ENCODE measurements around the gene SF3A1.

The SF3A1 gene

DNA sequence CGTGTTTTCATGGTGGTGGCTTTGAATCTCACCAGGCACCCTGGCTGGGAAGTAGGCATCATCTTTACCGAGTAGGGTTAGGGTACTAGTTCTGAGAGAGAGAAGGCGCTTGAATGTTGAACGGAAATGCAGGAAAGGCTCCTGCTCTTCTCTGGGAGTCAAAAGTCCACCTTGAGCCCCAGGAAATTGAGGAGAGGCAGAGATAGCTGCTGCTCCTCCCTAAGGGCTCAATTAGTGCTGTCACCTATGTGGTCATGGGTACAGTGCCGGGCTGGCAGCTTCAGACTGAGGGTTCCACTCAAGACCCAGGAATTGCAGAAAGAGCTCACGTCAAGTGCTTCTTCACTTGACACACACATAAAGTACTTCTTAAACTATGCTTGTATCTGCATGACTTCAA lies 1.8 kb upstream of the SF3A1 start:
- no peak overlapping the region for H3K27ac Mint-ChIP-seq
- H3K4me3 Mint-ChIP-seq, result peak overlapping the region; percentile 96
- TF ChIP-seq, protein P1, sequence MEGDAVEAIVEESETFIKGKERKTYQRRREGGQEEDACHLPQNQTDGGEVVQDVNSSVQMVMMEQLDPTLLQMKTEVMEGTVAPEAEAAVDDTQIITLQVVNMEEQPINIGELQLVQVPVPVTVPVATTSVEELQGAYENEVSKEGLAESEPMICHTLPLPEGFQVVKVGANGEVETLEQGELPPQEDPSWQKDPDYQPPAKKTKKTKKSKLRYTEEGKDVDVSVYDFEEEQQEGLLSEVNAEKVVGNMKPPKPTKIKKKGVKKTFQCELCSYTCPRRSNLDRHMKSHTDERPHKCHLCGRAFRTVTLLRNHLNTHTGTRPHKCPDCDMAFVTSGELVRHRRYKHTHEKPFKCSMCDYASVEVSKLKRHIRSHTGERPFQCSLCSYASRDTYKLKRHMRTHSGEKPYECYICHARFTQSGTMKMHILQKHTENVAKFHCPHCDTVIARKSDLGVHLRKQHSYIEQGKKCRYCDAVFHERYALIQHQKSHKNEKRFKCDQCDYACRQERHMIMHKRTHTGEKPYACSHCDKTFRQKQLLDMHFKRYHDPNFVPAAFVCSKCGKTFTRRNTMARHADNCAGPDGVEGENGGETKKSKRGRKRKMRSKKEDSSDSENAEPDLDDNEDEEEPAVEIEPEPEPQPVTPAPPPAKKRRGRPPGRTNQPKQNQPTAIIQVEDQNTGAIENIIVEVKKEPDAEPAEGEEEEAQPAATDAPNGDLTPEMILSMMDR (IDR thresholded peaks at IDR 0.05), result no peak
- H3K4me1 Mint-ChIP-seq, result peaks cover 42% of the 10 kb centered on the region
- peaks cover 11% of the 10 kb centered on the region for H3K36me3 Mint-ChIP-seq (ENCODE audit: low read depth)
- no peaks in the 10 kb centered on the region for H3K9me3 Mint-ChIP-seq
- no peak for DNase-seq
- H3K27me3 Mint-ChIP-seq (ENCODE audit: low read depth, poor library complexity), result peaks cover 3% of the 10 kb centered on the region

DNA sequence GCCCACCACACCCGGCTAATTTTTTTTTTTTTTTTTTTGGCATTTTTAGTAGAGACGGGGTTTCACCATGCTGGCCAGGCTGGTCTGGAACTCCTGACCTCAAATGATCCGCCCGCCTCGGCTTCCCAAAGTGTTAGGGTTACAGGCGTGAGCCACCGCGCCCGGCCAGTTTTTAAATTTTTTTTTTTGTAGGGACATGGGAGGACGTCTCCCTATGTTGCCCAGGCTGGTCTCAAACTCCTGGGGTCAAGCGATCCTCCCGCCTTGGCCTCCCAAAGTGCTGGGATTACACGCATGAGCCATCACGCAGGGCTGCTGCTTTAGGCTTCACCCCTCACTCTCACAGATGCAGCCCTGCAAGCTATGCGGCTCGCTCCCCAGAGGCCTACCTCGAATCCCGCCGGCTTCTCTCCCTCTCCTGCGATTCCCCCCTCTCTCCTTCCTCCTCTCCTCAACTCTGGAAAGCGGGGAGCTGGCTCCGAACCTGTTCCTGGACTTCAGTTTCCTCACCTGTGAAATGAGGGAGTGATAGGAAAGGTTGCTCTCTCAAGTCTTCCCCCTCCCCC lies 1.0 kb upstream of the SF3A1 start:
- Mint-ChIP-seq H3K4me3 (peak overlapping the region; percentile 96), H3K27me3 (ENCODE audit: low read depth, poor library complexity) (peaks cover 3% of the 10 kb centered on the region), H3K4me1 (peaks cover 42% of the 10 kb centered on the region), H3K36me3 (ENCODE audit: low read depth) (peaks cover 13% of the 10 kb centered on the region), H3K27ac (no peak overlapping the region), H3K9me3 (no peaks in the 10 kb centered on the region)
- TF ChIP-seq, protein P1 (IDR thresholded peaks at IDR 0.05), result no peak
- DNase-seq, result no peak

- Mint-ChIP-seq H3K36me3 (ENCODE audit: low read depth) (peaks cover 18% of the 10 kb centered on the region), H3K9me3 (no peaks in the 10 kb centered on the region), H3K27ac (peak overlapping the region; percentile 96), H3K27me3 (ENCODE audit: low read depth, poor library complexity) (peaks cover 3% of the 10 kb centered on the region), H3K4me3 (peak overlapping the region; percentile 96), H3K4me1 (peaks cover 37% of the 10 kb centered on the region)
- TF ChIP-seq, protein P1 (IDR thresholded peaks at IDR 0.05), result no peak
- DNase-seq, result no peak
Measured at GRCh38 chr22:30357236-30357570, 509 bp upstream of the SF3A1 start.

GRCh38 chr22:30354644-30355043 lies 2.0 kb downstream of the SF3A1 start:
- Mint-ChIP-seq H3K27ac (peak overlapping the region; percentile 82), H3K36me3 (ENCODE audit: low read depth) (peaks cover 41% of the 10 kb centered on the region), H3K4me3 (peak overlapping the region; percentile 15), H3K9me3 (no peaks in the 10 kb centered on the region), H3K27me3 (ENCODE audit: low read depth, poor library complexity) (no peaks in the 10 kb centered on the region), H3K4me1 (peaks cover 37% of the 10 kb centered on the region)
- no peak for DNase-seq
- TF ChIP-seq, protein P1 (IDR thresholded peaks at IDR 0.05), result no peak

GRCh38 chr22:30351226-30351625 lies 5.5 kb downstream of the SF3A1 start:
- no peak overlapping the region for H3K4me3 Mint-ChIP-seq
- no peak for DNase-seq
- TF ChIP-seq, protein P1 (IDR thresholded peaks at IDR 0.05), result no peak
- H3K27me3 Mint-ChIP-seq (ENCODE audit: low read depth, poor library complexity), result no peaks in the 10 kb centered on the region
- H3K27ac Mint-ChIP-seq, result no peak overlapping the region
- H3K36me3 Mint-ChIP-seq (ENCODE audit: low read depth), result peaks cover 60% of the 10 kb centered on the region
- no peaks in the 10 kb centered on the region for H3K9me3 Mint-ChIP-seq
- peaks cover 26% of the 10 kb centered on the region for H3K4me1 Mint-ChIP-seq

DNA sequence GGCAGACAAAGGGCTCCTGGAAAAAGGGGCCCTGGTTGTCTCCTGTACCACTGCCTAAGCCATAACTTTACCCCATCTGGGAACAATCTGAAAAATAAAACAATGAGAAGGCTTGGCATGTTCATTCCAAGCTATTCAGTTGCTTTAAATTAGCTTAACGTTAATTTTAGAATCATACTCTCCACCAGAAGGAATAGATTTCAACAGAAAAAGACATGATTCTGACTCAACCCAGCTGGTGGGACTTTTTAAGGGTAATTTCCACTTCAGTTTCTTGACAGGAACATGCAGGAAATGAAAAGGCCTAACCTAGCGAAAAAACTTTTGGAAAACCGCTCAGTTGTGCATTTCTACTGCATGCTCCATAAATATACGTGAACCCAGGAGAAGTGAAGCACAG lies 7.9 kb downstream of the SF3A1 start:
- Mint-ChIP-seq H3K27ac (peak overlapping the region; percentile 67), H3K4me3 (no peak overlapping the region), H3K4me1 (peaks cover 2% of the 10 kb centered on the region), H3K9me3 (no peaks in the 10 kb centered on the region), H3K36me3 (ENCODE audit: low read depth) (peaks cover 74% of the 10 kb centered on the region), H3K27me3 (ENCODE audit: low read depth, poor library complexity) (no peaks in the 10 kb centered on the region)
- no peak for DNase-seq
- TF ChIP-seq, protein P1 (IDR thresholded peaks at IDR 0.05), result no peak
